Thyroid gland (tissue), 4 donors: ENCODE measurements around the gene JAG2. TPM values are rescaled to one million over a fixed set of nuclear protein-coding genes. Genes with fewer than 3 reads are reported as not detected.

Experiments
- DNase-seq, 2 donors: peaks; one replicate each; pipeline ENCODE4 v3.0.0-alpha.2; 2019
- H3K27ac ChIP-seq, 3 donors: fragments of 200-600 bp; sonication (generic); 1 replicate in 2 of 3; 2 replicates in 1 of 3; pipeline ENCODE4 v1.5.1; 2016 to 2019; ENCODE audit warnings: mild to moderate bottlenecking in 1 of 3, moderate library complexity in 1 of 3
- H3K27me3 ChIP-seq: fragments of 200-600 bp; sonication (generic); one replicate; pipeline ENCODE4 v1.5.1; 2019
- H3K36me3 ChIP-seq, 2 donors: fragments of 200-600 bp; sonication (generic); one replicate each; pipeline ENCODE4 v1.5.1; 2016 to 2019
- H3K4me1 ChIP-seq, 2 donors: fragments of 200-600 bp; sonication (generic); one replicate each; pipeline ENCODE4 v1.5.1; 2017 to 2019
- H3K4me3 ChIP-seq, 3 donors: fragments of 200-600 bp; sonication (generic); replicated peaks in 1 of 3; 1 replicate in 2 of 3; 2 replicates in 1 of 3; pipeline ENCODE4 v1.5.1; 2016; ENCODE audit warnings: mild to moderate bottlenecking in 1 of 3
- H3K9me3 ChIP-seq: fragments of 200-600 bp; sonication (generic); one replicate; pipeline ENCODE4 v1.5.1; 2017
- CTCF ChIP-seq, 6 experiments: fragments of 200-600 bp in 3 of 6; fragments of 450-650 bp in 3 of 6; sonication (generic) in 3 of 6; IDR thresholded peaks; one replicate each; pipeline ENCODE4 v1.5.1; 2016 to 2019; ENCODE audit warnings: antibody characterized with exemption in 6 of 6, mild to moderate bottlenecking in 2 of 6, inconsistent platforms in 1 of 6, moderate library complexity in 1 of 6
- POLR2A ChIP-seq, 2 donors: fragments of 450-650 bp; IDR thresholded peaks; one replicate each; pipeline ENCODE4 v1.6.1; 2017; ENCODE audit warnings: antibody characterized with exemption in 2 of 2, mild to moderate bottlenecking in 2 of 2, moderate library complexity in 1 of 2
- WGBS, 2 donors: methylation state at CpG; one replicate each; pipeline ENCODE4 v1.1.5; 2017; 5-methylcytosine and 5-hydroxymethylcytosine counted together
- intact Hi-C: fragments of 100-400 bp; cut with DNase I; formaldehyde crosslinking; loops from one replicate; pipeline ENCODE4 v1.15.1; 2023
- total RNA-seq, 4 donors: library from RNA; depleted of rRNA; stranded (reverse); fragments of >200 nt; gene quantifications; one replicate each; pipeline ENCODE4 v1.2.3, GENCODE V29; 2016

Gene JAG2
- total RNA-seq, 4 donors from 2014 or later, result 3.9 to 10.7 (median 5.2) TPM

GRCh38 chr14:105179191-105179590 is 10.6 kb upstream of the JAG2 start:
- 96 to 100% methylated on average over 3 to 8 of the region's 13 CpGs for WGBS, 2 donors
- Histone ChIP-seq H3K4me3 (no peak overlapping the region), H3K4me1 (peaks cover 13 to 26% of the 10 kb centered on the region in 2 donors), H3K27me3 (no peaks in the 10 kb centered on the region), H3K36me3 (no peaks in the 10 kb centered on the region), H3K27ac (no peak overlapping the region), H3K9me3 (no peaks in the 10 kb centered on the region)
- no peak for DNase-seq
- intact Hi-C loops, result loop anchor here (5.0 kb wide), 1 partner anchor 82 kb away; no protein-coding TSS in a partner anchor
- TF ChIP-seq CTCF (IDR thresholded peaks at IDR 0.05) (no peak), POLR2A (IDR thresholded peaks at IDR 0.05) (no peak)

GRCh38 chr14:105178868-105179140 is 10.2 kb upstream of the JAG2 start:
- peaks cover 13 to 26% of the 10 kb centered on the region in 2 donors for H3K4me1 ChIP-seq
- WGBS, 2 donors, result 91 to 93% methylated on average over 9 to 11 of the region's 11 CpGs
- no peak for TF ChIP-seq POLR2A (IDR thresholded peaks at IDR 0.05)
- TF ChIP-seq CTCF (IDR thresholded peaks at IDR 0.05), result no peak
- no peaks in the 10 kb centered on the region for H3K9me3 ChIP-seq
- no peak overlapping the region for H3K4me3 ChIP-seq
- DNase-seq, result no peak
- H3K36me3 ChIP-seq, result no peaks in the 10 kb centered on the region
- intact Hi-C loops, result loop anchor here (5.0 kb wide), 1 partner anchor 82 kb away; no protein-coding TSS in a partner anchor
- no peaks in the 10 kb centered on the region for H3K27me3 ChIP-seq
- H3K27ac ChIP-seq, result no peak overlapping the region

GRCh38 chr14:105178069-105178867 is 9.7 kb upstream of the JAG2 start:
- intact Hi-C loops, result loop anchor here (5.0 kb wide), 1 partner anchor 81 kb away; no protein-coding TSS in a partner anchor
- 91 to 96% methylated on average over 13 to 16 of the region's 19 CpGs for WGBS, 2 donors
- Histone ChIP-seq H3K9me3 (no peaks in the 10 kb centered on the region), H3K4me1 (peaks cover 13 to 26% of the 10 kb centered on the region in 2 donors), H3K36me3 (no peaks in the 10 kb centered on the region), H3K27me3 (no peaks in the 10 kb centered on the region), H3K27ac (no peak overlapping the region), H3K4me3 (no peak overlapping the region)
- TF ChIP-seq POLR2A (IDR thresholded peaks at IDR 0.05) (no peak), CTCF (IDR thresholded peaks at IDR 0.05) (no peak)
- no peak for DNase-seq

- peaks cover 13 to 24% of the 10 kb centered on the region in 2 donors for H3K4me1 ChIP-seq
- H3K9me3 ChIP-seq, result no peaks in the 10 kb centered on the region
- WGBS, 2 donors, result 68 to 89% methylated on average over 4 to 6 of the region's 11 CpGs
- no peak overlapping the region for H3K4me3 ChIP-seq
- no peaks in the 10 kb centered on the region for H3K27me3 ChIP-seq
- intact Hi-C loops, result loop anchor here (5.0 kb wide), 1 partner anchor 80 kb away; no protein-coding TSS in a partner anchor
- no peak overlapping the region for H3K27ac ChIP-seq
- DNase-seq, result no peak
- TF ChIP-seq POLR2A (IDR thresholded peaks at IDR 0.05) (no peak), CTCF (IDR thresholded peaks at IDR 0.05) (no peak)
- H3K36me3 ChIP-seq, result no peaks in the 10 kb centered on the region
These were observed 8.5 kb upstream of the JAG2 start for GRCh38 chr14:105177082-105177481.

GRCh38 chr14:105176513-105176912 is 7.9 kb upstream of the JAG2 start:
- no peaks in the 10 kb centered on the region for H3K36me3 ChIP-seq
- no peaks in the 10 kb centered on the region for H3K27me3 ChIP-seq
- WGBS, 2 donors, result 89 to 98% methylated on average over 8 to 10 of the region's 15 CpGs
- no peak overlapping the region for H3K4me3 ChIP-seq
- no peak for DNase-seq
- intact Hi-C loops, result loop anchor here (5.0 kb wide), 1 partner anchor 79 kb away; no protein-coding TSS in a partner anchor
- H3K9me3 ChIP-seq, result no peaks in the 10 kb centered on the region
- TF ChIP-seq CTCF (IDR thresholded peaks at IDR 0.05) (no peak), POLR2A (IDR thresholded peaks at IDR 0.05) (no peak)
- H3K27ac ChIP-seq, result no peak overlapping the region
- peaks cover 10 to 18% of the 10 kb centered on the region in 2 donors for H3K4me1 ChIP-seq
